GM21381 (cell line): ENCODE results near the gene MCTP2.

Source experiments
- ATAC-seq: cut with Tn5 transposase; IDR thresholded peaks from one replicate; pipeline ENCODE4 v1.9.1; 2021; ENCODE audit warnings: mild to moderate bottlenecking, moderate library complexity; ENCODE audit not compliant: unreplicated experiment

MCTP2 gene

DNA sequence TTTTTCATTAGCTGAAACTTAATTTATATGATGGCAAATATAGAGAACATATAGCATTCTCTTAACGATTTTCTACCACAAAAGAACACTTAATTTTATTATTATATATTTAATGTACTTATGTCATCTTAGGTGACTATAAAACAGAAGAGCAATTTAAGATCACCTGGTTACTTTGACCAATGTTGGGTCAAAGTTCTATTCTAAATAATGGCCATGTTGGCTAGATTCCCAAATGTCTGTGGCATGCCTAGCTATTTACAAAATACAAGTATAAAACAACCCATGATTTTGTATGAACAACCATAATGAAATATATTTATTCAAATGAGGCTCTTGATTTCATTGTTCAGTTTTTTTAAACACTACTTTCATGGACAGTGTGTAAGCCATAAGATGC lies 200.9 kb downstream of the MCTP2 start:
- no peak for ATAC-seq

DNA sequence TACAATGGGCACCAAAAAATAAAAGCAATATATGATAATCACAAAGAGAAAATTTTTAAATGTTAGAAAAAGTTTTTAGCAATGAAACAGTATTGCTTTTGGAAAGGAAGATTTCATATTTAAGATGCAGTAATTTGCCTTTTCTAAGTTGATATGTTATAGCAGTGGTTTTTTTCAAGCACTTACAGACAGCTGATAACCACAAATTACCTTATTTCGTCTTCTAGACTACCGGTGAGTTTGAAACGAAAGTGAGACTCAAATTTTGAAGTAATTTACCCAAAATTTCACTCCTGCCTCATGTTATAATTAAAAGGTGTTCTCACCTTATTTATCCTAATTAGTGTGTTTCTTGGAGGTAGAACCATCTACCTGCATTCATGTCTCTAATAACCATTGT lies 207.8 kb downstream of the MCTP2 start:
- ATAC-seq = no peak

DNA sequence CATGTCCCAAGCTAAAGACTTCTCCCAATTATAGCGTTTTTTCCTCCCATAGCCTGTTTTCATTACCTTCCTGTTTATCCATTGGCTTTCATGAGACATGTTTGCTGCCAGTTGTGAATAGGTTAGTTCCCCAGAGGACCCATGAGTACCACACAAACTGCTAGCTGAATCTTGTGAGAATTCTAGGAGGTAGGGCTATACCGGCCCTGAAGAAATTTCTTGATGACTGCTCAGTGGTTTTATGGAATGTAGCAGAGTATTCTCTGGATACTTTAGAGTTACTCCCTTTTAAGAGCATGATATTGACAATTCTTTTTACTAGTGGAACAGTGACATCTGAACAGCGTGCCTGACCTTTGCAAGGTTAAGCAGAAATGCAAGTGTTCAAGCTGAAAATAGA lies 210.4 kb downstream of the MCTP2 start:
- ATAC-seq = no peak

DNA sequence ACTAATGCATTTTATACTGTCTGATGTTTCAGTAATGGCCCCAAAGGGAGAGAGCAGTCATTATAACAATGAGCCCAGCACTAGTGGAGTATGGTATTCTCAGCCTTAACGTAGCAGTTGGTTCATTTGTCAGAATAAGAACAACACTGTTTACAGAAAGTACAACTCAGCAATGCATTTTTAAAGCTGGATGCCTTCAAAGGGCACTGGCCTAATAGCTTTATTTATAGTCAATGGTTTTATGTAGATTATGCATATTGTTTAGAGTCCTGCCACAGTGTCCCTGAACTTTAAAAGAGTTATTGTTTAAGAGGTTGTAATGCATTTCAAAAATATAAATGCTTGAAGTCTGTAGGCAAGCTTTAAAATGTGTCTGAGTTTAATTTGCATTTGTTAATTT lies 211.1 kb downstream of the MCTP2 start:
- ATAC-seq = no peak

DNA sequence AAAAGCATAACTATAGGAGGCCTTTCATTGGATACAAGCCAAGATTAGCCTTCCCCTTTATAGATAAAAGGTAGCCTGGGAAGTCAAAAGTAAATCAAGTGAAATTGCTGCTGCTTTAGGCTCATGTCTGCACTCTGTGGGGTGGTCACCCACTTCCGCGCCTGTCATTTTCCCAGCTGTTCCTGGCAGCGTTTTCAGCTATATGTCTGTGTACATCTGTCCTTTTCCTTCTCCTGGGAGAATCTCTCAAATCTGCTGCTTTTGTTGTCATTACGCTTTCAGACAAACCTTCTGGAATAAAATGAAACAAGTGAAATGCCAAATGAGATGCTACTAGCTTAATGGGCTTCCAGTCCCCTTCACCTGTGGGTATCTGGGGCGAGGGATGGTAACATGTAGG lies 211.8 kb downstream of the MCTP2 start:
- no peak for ATAC-seq

DNA sequence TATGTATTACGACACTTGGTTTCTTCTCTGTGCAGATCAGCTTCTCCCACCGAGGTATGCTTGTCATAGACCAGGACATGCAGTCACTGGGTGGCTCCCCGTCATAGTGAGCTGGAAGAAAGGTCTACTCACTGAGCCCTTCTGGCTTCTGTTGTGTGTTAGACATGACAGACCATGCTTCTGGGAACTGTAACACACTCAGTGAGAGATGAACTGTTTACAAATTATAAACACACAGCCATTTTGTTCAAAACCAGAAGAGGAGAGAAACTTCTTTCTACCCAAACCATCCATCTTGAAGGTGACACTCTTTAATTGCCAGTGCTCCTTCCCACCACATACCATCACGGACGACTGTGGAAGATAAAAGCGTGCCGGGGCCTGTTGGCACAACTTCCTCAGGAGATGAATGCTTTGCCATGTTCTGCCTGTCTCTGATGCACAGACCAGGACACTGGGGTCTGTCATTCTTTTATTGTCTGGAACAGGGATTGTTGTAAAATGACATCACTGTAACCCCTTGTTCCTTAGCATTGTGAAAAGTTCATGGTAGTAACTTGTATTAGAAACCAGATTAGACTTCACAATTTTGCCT lies 214.3 kb downstream of the MCTP2 start:
- ATAC-seq = no peak

DNA sequence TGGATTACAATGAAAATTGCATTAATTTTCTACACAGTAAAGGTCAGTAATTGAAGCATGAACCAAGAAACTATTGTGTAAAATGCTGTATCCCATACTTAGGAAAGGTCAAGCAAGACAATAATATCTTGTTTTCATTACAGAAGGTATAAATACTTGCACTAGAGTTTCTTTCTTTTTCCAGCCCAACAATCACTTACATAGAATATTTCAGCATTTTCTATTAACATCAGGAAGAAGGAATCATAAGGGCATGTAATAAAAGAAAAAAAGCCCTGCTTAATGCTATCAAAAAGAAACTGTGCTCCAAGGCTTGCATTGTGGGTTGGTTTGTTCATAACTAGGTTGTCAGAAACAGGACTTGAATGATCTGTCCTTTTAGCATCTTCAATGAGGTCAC lies 215.1 kb downstream of the MCTP2 start:
- ATAC-seq = no peak

DNA sequence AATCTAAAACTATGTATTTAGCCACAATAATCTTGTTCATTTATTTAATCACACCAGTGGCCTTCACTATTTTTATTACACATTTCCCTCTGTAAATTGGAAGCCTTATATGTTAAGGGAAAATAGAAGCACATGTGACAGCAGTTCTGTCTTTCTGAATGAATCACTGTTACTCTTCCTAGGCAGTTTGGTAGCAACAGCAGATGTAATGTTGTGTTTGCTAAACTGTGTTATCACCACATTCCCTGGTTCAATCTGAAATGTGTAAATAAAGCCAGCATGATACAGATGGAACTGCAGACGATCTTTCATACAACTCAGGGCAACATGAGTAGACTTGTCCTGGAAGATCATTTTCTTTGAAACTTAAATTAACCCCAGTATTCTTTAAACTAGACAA lies 220.1 kb downstream of the MCTP2 start:
- ATAC-seq = no peak

DNA sequence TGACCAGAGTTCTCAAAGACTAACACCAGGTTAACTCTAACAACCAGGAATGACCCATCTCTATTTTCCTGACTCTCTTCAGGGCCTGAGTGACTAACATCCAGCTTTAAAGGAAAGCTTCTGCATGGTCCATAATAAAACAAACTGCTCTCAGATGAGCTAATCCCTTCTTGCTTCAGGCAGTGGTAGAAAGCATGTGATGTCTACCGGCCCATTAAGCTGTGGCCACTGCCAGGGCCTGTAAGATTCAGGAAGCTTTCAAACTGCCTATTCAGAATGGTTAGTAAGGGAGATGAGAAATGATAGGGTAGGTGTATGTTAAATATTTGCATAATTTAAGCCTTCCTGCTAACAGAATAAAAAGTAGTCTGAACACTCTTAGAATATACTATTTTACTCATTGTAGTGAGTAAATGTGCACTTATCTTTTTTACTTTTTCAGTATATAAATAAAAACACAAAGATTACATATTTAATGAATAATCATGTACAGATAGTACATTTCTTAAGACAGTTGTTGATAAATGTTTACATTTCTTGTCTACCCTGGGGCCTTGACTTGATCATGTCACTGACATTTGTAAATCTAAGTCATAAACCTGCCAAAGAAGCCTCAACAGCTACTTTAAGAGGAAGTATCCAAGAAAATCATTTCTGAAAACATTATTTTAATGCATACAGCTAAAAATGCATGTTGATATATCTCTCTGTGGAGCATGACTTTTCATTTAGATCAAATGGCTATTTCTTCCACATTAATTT lies 222.0 kb downstream of the MCTP2 start:
- no peak for ATAC-seq

DNA sequence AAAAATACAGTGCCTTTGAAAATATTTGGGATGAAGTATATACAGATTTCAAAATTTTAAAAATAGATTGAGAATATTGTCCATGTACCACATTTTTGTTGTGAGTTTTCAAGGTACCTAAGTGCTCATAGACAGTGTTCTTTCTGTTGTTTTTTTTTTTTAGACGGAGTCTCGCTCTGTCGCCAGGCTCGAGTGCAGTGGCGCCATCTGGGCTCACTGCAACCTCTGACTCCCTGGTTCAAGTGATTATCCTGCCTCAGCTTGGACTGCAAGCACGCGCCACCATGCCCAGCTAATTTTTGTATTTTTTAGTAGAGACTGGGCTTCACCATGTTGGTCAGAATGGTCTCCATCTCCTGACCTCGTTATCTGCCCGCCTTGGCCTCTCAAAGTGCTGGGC lies 223.9 kb downstream of the MCTP2 start:
- ATAC-seq = no peak

DNA sequence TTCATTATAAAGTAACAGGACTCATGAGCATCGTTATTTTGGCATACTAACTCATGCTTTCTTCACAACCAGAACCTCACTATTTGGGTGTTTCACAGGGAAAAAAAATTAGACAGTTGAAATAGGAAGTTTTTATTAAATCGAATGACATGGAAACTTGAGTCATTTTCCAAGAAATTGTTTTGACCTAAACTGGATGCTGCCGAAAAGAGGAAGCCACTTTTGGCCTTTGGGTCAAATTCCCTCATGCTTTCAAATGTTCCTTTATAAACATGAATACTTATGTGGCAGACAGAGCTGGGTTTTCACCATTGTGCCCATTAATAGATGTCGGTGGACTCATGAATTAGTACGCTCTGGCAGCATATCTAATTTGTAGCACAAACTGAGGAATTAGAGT lies 224.9 kb downstream of the MCTP2 start:
- no peak for ATAC-seq

DNA sequence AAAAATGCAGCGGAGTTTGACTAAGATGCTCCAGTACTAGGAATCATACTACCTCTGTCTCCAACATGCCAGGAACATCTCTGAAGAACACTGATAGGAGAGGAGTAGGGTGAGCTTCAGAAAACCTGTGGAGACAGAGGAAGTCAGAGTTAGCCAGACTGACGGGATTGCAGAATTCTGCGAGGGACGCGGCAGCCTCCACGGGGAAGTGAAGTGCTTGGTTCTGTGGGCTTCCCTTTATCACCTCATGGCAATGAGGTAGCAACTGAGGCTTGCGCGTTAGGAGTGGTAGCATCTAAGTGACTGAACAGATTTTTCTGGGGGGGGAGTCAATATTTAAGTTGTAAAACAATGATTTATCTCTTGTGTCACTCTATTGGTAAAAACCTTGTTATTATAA lies 226.3 kb downstream of the MCTP2 start:
- no peak for ATAC-seq

DNA sequence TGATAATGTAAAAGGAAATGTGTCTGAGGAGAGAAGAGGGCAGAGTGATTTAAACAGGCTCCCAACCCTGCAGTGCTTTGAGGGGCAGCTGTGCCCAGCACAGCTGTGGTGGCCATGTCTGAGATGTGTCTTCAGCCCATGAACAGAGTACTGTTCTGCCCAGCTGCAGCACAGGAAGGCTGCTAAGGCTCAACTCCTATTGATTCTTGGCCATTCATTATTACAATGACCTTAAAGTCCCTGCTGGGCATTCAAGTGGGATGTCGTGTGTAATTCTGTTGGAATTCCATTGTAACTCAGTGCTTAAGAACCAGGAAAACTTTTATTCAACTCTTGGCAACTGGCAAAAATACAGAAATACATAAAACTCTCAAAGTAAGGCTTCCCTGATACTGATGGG lies 229.3 kb downstream of the MCTP2 start:
- ATAC-seq = no peak

DNA sequence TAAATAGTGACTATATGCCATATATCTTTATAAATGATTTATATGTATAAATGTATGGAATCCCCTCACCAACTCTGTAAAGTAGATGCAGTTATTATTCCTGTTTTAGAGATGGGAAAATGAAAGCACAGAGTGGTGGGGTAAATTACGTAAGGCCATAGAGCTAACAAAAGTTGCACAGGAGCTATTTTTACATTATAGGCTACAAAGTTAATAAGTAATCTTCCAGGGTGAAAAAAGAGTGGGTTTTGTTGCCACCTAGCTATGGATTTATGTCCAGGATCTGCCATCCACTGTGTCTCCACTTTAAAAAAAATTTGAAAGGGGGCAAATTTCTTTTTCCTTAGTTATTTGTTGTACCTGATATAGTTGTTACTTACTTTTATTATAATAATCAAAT lies 235.7 kb downstream of the MCTP2 start:
- ATAC-seq = no peak

DNA sequence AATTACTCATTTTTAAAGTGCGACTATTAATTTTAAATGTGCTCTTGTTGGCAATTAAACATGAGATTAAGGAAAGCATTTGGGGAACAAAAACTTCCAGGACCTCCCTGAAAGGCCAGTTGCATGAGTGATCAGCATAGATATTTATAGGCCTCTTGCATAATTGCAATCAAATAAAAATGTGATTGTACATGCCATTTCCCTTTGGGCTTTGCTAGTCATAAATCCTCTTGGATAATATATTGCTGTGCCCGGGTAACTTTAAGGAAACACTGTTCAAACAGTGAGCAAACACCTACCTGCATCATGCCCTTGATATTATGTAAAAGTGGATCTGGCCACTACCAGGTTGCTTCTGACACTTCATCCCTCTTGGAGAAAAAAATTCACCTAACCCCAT lies 239.1 kb downstream of the MCTP2 start:
- no peak for ATAC-seq

DNA sequence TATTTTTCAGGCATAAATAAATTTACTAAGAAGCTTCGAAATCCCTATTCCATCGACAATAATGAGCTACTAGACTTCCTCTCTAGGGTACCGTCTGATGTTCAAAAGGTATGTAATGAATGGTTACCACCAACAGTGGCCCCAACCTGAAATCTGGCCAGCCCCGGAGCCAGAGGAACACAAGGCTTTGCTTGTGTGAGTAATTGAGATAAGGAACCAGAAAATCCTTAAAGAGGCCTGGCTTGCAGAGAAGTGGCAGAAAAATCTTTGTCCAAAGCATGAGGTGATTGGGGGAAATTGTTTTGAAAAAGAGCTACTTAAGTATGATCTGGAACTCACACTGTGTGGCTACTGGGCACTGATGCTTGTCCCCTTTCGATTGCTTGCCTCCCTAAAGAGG lies 245.3 kb downstream of the MCTP2 start:
- ATAC-seq = no peak

DNA sequence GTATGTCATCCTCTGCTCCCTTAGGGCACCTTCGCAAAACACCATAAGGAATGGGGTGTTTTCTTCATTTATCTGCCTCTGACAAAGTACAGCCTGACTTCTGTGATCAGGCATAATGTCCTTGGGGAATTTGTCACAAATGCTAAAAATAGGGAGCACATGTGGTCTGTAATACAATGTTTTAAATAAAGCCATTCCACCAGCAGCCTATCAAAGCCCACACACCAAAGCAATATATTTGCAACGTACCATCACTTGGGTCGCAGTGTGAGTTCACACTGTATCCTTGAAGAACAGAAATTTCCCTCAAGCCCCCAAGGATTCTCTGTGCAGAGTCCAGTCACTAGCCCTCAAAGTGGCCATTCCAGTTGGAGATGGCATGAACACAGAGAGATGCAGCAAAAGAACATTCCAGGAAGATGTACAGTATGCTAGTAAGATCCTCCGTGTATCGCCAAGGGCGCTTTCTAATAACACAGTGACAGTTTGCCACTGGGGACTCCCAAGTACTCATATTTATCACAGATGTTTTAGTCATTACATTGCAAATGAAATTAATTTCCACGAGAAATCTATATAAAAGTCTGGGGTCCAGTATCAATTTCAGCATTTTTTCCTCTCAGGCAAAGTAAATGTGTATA lies 246.7 kb downstream of the MCTP2 start:
- ATAC-seq = no peak

DNA sequence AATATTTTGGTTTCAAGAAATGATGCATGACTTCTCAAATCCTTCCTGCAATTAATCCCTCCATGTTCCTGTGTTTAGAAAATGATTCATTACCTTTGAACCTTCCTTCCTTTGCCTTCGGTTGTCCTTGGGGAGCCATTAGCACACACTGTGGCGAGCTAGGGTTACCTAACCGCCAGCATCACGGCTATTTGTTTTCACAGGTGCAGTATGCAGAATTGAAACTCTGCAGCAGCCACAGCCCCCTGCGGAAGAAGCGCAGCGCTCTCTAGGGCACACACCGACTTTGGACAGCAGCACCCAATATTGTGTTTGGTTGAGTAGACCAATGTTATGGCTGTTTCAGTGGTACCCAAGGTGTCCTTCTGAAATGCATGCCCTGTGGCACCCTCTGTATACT lies 247.4 kb downstream of the MCTP2 start:
- no peak for ATAC-seq

DNA sequence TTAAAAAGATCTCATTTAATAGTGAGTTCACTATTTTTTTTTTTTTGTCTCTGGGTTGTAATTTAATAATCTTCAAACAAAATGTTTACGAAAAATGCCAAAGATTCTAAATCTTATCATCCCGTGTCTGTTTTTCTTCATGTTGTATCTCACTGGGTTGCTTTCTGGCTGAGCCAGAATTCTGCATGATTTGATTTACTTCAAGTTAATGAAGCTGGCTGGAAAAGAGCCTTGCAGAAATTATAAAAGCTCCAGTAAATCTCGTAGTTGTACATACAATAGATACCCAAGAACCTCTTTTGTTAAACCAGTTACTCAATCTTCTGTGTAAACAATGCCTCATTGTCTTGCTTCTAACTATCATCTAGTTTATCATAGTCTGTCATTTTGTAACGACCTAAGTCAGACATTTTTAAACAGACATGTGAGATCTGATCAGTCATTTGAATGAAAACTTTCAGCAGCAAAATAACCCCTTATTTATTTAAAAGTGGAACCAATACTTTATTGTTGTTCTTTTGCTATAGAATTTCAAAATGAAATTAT lies 249.0 kb downstream of the MCTP2 start:
- ATAC-seq = no peak

DNA sequence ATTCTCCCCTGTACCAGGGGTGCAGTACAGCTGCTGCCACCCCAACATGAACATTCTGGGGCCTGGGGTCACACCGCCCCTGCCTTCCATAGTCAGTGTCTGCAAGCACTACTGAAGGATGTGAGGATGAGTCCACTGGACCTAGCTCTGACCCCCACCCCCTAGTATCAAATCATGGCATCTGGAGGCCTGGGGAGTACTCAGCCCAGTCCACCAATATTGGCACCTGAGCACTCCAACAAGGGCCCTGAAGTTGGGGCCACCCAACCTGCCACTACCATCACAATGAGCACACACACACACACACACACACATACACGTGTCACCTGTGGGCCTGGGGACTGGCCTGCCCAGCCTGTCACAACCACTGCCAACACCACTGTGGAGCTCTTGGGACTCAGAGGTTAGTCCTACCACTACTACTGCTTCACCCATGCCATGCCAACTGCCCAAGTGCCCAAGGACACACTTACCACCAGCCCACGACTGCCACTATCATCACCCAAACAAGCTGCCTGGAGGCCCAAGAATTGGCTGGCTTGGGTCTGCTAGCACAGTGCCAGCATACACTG lies 253.9 kb downstream of the MCTP2 start:
- ATAC-seq = no peak

DNA sequence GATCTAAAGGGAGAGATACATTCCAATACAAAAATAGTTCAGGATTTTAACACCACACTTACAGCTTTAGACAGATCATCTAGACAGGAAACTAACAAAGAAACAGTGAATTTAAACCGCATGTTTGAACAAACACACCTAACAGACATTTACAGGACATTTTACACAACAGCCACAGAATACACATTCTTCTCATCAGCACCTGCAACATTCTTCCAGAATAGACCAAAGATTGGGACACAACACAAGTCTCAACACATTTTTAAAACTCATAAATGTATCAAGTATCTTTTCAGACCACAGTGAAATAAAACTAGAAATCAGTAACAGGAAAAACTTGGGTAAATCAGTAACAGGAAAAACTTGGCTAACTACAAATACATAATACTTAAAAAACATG lies 256.3 kb downstream of the MCTP2 start:
- no peak for ATAC-seq

DNA sequence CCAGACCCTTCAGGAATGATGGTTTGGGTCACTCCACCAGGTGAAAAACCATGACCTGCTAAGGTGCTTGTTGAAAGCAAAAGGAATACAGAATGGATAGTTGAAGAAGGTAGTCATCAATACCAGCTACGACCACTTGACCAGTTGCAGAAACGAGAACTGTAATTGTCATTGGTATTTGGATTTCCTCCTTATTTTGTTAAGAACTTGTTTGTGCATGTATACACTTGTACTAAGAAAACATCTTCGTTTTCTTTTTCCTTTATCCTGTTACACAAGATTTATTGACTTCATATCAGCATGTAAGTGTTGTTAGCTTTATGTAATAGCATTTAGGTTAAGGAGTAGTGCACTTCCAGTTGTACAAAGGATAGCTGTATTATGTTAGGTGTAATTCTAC lies 261.8 kb downstream of the MCTP2 start:
- ATAC-seq = no peak
